HG03060 (cell line): ENCODE measurements around the gene FAM217A.

Experiments
- ATAC-seq: cut with Tn5 transposase; IDR thresholded peaks from one replicate; pipeline ENCODE4 v1.9.1; 2021; ENCODE audit warnings: low read depth, moderate number of reproducible peaks; ENCODE audit not compliant: unreplicated experiment

Gene FAM217A

DNA sequence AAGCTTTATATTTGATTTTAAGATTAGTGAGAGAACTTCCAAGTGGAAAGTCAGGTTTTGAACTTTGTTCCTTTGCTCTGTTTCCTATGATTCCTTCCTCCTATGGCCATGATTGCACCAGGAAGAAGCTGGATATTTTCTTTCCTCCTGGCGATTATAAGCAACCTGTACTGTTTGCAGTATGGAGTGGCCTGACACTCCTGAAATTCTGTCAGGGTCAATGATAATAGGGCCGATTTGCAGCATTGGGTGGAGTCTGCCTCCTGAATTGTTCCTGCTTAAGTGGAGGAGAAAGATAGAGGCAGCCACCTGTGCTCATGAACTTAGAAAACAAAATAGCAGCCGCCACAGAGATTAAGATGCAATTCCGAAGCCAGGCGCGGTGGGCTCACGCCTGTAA is 9.8 kb upstream of the FAM217A start:
- no peak for ATAC-seq

DNA sequence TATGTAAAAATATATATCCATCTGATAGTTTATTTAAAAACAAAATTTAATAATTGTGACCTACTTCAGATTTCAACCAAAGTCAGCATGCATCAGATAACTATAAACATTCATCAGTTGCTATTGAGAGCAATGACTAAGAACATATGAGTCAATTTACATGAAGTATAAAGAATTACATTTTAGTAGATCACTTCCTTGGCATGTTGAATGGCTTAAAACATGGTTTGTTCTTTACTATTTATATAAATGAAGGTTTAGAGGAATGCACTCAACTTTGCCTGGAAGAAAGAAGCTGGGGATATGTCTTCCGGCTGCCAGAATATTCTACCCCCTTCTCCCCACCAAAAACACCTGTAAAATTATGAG is 6.4 kb upstream of the FAM217A start:
- no peak for ATAC-seq

DNA sequence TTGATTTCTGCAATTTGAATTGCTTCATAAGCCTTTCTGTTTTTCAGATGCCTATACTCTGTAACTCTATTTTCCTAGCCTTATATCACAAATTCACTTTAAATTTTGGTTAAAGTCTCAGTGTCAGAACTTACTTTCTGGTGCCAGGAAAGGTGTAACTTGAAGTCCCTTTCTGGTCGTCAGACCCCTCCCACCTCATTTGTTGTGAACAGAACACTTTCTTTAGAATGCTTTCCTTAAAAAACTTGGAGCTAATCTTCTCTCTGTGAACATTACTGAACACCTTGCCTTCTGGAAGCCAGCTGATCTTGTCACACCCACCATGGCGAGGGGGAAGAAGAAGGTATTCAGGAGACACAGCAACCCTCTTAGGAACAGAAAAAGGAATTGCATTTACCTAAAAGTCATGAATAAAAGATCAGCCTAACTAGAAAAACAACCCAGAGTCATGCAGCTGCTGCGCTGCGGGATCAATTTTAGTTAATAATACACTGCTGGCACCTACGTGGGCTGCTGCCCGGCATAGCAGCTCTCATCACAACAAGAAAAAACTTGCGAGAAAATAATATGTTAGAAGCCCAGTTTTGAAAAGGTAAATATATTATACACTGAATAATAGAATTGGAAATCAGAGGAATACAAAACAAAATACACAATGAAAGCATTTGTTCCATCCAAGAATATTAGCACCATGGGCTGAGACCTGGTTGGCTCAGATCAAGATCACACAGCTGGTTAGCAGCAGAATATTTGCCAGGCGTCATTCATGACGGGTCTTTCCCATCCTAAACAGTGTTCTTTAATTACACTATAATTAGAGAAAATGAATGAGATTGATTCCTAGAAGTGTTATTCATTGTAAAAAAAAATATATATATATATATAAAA is 5.8 kb upstream of the FAM217A start:
- no peak for ATAC-seq

GRCh38 chr6:4074478-4075235 is 4.3 kb downstream of the FAM217A start:
- no peak for ATAC-seq

DNA sequence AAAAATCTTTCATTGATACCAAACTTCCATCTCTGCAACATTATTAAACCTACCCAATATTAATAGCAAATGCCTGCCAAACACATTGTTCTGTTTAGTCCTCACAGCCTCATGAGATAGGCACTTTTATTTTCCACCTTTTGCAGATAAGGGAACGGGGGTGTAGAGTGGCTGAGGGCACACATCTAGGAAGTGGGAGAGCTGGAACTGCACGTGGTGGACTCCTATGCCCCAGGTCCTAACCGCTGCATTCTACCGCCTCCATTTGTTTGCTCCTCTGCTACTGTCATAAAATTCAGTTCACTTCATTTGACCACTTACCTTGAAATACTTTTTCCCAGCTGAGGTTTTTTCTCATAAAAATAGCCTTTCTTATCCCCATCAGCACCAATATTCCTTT is 7.6 kb downstream of the FAM217A start:
- no peak for ATAC-seq

GRCh38 chr6:4069199-4069598 is 9.7 kb downstream of the FAM217A start:
- no peak for ATAC-seq

DNA sequence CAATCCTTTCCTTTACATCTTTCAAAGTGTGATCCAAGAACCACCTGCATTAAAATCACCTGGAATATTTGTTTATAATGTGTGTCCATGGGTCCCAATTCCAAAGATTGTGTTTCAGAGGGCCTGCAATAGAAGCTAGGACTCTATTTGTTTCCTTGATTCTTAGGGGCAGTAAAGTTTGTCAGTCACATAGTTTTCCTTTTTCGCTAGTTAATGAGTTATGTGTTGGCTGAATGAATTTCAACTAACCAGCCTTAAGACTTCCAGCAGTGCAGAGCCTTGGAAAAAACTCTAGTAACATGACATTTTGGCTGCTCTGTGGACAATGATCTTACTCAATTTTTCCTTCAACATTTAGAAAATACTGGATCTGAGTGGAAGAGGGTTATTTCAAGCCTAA is 11.3 kb downstream of the FAM217A start:
- no peak for ATAC-seq

- no peak for ATAC-seq
Observed at GRCh38 chr6:4066029-4066755, 12.7 kb downstream of the FAM217A start.

- no peak for ATAC-seq
Observed at GRCh38 chr6:4059115-4059777, 19.7 kb downstream of the FAM217A start.

GRCh38 chr6:4057036-4057435 is 21.9 kb downstream of the FAM217A start:
- no peak for ATAC-seq

DNA sequence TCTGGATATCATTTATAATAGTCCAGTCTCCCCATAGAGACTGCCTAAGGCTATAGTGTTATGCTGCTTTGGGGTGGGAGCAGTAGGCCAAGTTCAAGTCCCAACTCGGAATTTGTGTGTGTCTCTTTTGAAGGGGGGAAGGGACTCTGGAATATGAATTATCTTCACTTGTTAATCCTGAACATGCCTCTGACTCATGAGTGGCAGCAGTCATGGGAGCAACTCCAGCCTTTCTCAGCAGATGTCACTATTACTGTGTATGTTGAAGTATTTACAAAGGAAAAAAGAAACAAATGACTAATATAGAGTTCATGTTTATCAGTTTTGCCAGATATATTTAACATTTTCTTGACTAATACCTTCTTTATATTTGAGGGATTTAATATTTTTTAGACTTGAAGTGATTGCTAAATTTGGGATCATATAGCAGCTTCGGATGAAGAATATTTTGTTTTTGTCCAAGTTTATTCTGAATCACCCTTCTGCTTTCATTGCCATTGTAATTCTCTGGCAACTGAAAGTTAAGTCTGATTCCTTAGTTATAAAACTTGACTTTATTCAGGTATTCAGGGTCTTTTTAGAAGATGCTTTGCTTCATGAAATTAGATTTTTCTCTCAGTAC is 23.4 kb downstream of the FAM217A start:
- no peak for ATAC-seq

- no peak for ATAC-seq
Observed at GRCh38 chr6:4049246-4049645, 29.7 kb downstream of the FAM217A start.

DNA sequence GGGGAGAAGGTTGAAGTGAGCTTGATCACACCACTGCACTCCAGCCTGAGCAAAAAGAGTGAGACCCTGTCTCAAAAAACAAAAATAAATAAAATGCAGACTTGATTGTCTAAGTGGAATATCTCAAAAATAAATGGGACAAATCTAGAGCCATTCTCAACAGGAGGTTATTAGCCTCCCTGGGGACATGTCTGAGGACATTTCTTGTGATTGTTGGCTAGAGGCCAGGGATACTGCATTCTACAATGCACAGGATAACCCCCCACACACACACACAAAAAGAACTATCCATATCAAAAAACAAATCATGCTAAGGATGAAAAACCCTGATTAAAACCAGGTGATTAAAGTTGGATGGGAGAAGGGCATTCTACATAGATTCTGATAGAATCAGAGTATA is 37.5 kb downstream of the FAM217A start:
- no peak for ATAC-seq

DNA sequence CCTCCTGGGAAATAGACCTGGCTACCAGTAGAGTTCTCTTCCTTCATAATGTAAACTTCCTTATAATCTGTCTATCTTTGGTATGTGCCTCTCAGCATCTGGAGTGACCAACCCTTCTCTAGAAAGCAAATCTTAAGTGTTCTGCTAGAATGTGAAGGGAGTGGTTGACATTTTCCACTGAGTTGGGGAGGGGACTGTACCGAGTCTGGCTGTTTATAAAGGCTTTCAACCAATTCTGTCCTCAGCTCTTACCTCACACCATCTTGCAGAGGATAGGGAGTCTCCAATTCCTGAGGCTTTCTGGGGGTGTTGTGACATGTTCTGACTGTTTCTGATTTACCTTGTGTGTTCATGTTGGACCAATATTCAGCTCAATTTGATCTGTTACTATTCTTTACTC is 39.6 kb downstream of the FAM217A start:
- no peak for ATAC-seq

GRCh38 chr6:4036581-4036980 is 42.4 kb downstream of the FAM217A start:
- ATAC-seq: no peak

GRCh38 chr6:4032475-4032874 is 46.5 kb downstream of the FAM217A start:
- ATAC-seq: no peak

- no peak for ATAC-seq
Observed at GRCh38 chr6:4031442-4031841, 47.5 kb downstream of the FAM217A start.

DNA sequence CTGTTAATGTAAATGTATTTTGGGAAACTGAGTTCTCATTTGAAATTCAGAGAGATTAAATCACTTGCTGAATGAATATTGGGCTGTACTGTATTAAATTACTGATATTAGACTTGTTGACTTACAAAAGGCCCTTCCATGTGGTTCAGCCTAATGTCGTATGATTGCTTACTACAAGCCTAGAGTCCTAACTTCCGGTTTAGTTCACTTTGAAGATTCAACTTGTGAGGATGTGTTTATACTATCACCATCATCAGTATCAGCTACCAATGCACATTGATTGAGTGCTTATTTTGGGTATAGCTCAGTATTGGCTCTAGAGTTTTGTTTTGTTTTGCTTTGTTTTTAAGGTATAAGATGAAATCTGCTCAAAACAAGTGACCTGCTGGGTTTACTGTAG is 48.3 kb downstream of the FAM217A start:
- ATAC-seq: no peak

GRCh38 chr6:4029687-4030086 is 49.2 kb downstream of the FAM217A start:
- ATAC-seq: no peak

GRCh38 chr6:4028051-4028450 is 50.9 kb downstream of the FAM217A start:
- no peak for ATAC-seq
